Right lobe of liver (tissue), 4 donors: ENCODE measurements around the gene CCDC149.

Experiments used
- POLR2A ChIP-seq: fragments of 450-650 bp; IDR thresholded peaks from one replicate; pipeline ENCODE4 v1.6.1; 2017; ENCODE audit warnings: antibody characterized with exemption, mild to moderate bottlenecking
- TF ChIP-seq, protein P1 (sequence below), 4 donors: fragments of 200-600 bp in 3 of 4; fragments of 450-650 bp in 1 of 4; IDR thresholded peaks; one replicate each; pipeline versions ENCODE4 v1.5.1 to v1.8.0; 2016 to 2022; ENCODE audit warnings: antibody characterized with exemption in 4 of 4, mild to moderate bottlenecking in 2 of 4
- donor health status: DM: no; HTN: no; CAD: no.
- donor health status: DM: no; HTN: no; CAD: no.
- donor health status: DM: no; HTN: yes; CAD: no.

DNA sequence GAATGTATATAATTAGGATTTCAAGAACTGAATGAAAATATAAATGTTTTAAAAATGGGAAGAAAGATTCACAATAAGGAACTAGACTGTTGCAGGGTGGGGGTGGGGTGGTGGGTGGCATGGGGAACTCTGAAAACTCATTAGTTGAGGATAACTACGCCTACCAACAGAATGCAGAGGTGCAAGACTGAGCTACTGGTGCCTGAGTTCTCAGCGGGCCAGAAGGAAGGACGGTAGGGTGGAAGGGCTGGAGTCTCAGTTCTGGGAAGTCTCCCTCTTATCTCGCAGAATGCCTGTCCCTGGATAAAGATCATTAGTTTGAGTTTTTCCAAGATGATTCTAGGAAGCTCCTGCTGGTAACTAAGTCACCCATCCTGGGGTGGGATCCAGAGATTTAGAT, 118.8 kb downstream of the CCDC149 start:
- TF ChIP-seq POLR2A = no peak
- TF ChIP-seq, protein P1, sequence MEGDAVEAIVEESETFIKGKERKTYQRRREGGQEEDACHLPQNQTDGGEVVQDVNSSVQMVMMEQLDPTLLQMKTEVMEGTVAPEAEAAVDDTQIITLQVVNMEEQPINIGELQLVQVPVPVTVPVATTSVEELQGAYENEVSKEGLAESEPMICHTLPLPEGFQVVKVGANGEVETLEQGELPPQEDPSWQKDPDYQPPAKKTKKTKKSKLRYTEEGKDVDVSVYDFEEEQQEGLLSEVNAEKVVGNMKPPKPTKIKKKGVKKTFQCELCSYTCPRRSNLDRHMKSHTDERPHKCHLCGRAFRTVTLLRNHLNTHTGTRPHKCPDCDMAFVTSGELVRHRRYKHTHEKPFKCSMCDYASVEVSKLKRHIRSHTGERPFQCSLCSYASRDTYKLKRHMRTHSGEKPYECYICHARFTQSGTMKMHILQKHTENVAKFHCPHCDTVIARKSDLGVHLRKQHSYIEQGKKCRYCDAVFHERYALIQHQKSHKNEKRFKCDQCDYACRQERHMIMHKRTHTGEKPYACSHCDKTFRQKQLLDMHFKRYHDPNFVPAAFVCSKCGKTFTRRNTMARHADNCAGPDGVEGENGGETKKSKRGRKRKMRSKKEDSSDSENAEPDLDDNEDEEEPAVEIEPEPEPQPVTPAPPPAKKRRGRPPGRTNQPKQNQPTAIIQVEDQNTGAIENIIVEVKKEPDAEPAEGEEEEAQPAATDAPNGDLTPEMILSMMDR (IDR thresholded peaks at IDR 0.05) = no peak
